ENCODE data around the gene RNMT.
A peak's percentile ranks its signal among the peaks of the same experiment; 100 is the strongest.

The RNMT gene

DNA sequence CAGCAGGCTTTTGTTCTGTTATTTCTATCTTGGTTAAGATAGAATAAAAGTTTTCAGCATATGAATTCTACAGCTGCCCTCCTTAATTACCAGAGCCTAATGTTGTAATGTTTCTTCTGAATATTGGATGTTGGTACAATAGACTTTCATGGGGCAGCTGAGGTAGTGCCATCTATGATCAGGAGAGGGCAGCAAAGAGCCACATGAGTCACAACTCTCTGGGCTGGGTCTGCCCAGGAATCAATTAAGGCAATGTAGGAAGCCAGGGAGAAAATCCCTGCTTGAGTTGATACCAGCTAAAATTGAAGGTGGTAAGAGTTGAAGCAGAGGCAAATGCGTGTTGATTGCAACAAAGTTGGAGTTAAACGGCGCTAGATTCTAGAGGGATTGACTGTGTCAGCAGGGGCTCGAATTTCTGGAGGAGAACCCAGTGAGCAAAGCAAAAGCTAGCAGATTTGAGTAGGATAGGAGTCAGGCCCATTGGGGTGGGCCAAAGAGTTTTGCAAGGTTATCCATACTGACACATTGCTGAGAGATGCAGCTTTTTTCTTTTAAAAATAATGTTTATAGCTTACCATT is 86.9 kb downstream of the RNMT start:
- DNase-seq, result peak; percentile 52

All from NCI-H2171 treated with DMSO at 0.1 percent for 48 hours (cell line).